NCI-H2196 treated with DMSO at 0.1 percent for 48 hours (cell line): ENCODE measurements around the gene CYP39A1.

Experiments
- DNase-seq: peaks from one replicate; lab custom pipeline; 2025; ENCODE audit not compliant: unreplicated experiment; lab: John Stamatoyannopoulos, UW

Gene CYP39A1

GRCh38 chr6:46652603-46653438, at the start of gene CYP39A1, which contains the start of gene SLC25A27:
Gene CYP39A1, minus strand, starts transcription at chr6:46652818. Its CDS starts 236 bp downstream, at chr6:46652582.
Gene SLC25A27, plus strand, starts transcription at chr6:46652975. Its CDS starts 218 bp downstream, at chr6:46653193.
- peak; percentile 75 for DNase-seq

GRCh38 chr6:46699970-46700369, 47.4 kb upstream of the CYP39A1 start:
- DNase-seq, result no peak

GRCh38 chr6:46690911-46691451, 38.4 kb upstream of the CYP39A1 start:
- no peak for DNase-seq

- no peak for DNase-seq
Observed at GRCh38 chr6:46690141-46690755, 37.6 kb upstream of the CYP39A1 start.

- no peak for DNase-seq
Observed at GRCh38 chr6:46689657-46690056, 37.0 kb upstream of the CYP39A1 start.

- no peak for DNase-seq
Observed at GRCh38 chr6:46688966-46689335, 36.3 kb upstream of the CYP39A1 start.

- DNase-seq, result no peak
Observed at GRCh38 chr6:46688117-46688965, 35.7 kb upstream of the CYP39A1 start.

- DNase-seq, result no peak
Observed at GRCh38 chr6:46687619-46688097, 35.0 kb upstream of the CYP39A1 start, which contains the start of gene TDRD6. Gene TDRD6, plus strand, starts transcription at chr6:46687885. Its CDS starts 244 bp downstream, at chr6:46688129.

GRCh38 chr6:46684771-46685170, 32.2 kb upstream of the CYP39A1 start:
- DNase-seq, result no peak

- DNase-seq, result no peak
Observed at GRCh38 chr6:46677314-46677654, 24.7 kb upstream of the CYP39A1 start.

- DNase-seq, result no peak
Observed at GRCh38 chr6:46676604-46677313, 24.1 kb upstream of the CYP39A1 start.

- DNase-seq, result no peak
Observed at GRCh38 chr6:46674410-46674809, 21.8 kb upstream of the CYP39A1 start.

GRCh38 chr6:46667377-46667776, 14.8 kb upstream of the CYP39A1 start:
- DNase-seq, result no peak

GRCh38 chr6:46661483-46661882, 8.9 kb upstream of the CYP39A1 start:
- no peak for DNase-seq

GRCh38 chr6:46657642-46658041, 5.0 kb upstream of the CYP39A1 start:
- DNase-seq, result no peak

GRCh38 chr6:46655803-46656202, 3.2 kb upstream of the CYP39A1 start:
- DNase-seq, result no peak

GRCh38 chr6:46653439-46654195, 999 bp upstream of the CYP39A1 start:
- no peak for DNase-seq

- DNase-seq, result no peak
Observed at GRCh38 chr6:46652232-46652602, 401 bp downstream of the CYP39A1 start.

- no peak for DNase-seq
Observed at GRCh38 chr6:46651816-46652215, 802 bp downstream of the CYP39A1 start.

- DNase-seq, result no peak
Observed at GRCh38 chr6:46651006-46651405, 1.6 kb downstream of the CYP39A1 start.
